GM15510 (cell line): ENCODE results near the gene CDH7.

Experiments used
- POLR2A ChIP-seq: IDR thresholded peaks from 3 replicates; pipeline ENCODE4 v1.6.1; 2011; ENCODE audit warnings: borderline replicate concordance; ENCODE audit not compliant: insufficient read length; ENCODE audit errors: extremely low read depth

Gene CDH7

DNA sequence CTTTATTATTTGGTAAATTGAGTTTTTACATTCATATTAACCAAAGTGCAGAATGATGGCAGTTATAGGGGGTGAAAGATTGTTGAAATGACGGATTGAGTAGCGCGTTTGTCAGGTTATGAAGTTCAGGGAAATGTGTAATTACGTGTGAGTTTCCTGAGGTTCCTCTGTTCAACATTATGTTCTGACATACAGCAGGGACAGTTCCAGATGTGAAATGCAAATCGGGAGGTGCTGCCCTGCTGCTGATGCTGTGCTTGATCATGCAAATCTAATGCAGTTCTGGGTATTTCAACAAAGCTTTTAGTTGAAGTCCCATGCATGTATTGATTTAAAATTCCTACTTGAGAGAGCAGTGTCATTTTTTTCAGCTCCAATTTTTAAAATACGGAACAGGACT, 57.9 kb downstream of the CDH7 start:
- TF ChIP-seq POLR2A = no peak

DNA sequence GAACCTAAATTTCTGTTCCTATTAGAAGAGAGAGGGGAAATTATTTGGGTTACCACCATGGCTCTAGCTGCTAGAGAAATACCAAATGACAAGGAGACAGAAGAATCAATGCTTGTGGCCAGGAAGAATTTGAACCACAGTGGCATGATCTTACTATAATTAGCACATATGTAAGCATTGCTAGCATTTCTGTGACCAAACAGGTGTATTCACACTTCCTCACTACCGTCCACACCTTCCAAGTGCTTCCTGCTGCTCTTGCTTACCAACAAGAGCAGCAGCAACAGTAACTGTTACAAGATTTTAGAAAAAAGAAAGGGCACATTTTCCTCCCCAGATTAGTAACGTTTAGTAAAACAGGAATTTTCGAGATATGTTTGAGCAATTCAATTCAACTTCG, 60.5 kb downstream of the CDH7 start:
- TF ChIP-seq POLR2A = no peak

DNA sequence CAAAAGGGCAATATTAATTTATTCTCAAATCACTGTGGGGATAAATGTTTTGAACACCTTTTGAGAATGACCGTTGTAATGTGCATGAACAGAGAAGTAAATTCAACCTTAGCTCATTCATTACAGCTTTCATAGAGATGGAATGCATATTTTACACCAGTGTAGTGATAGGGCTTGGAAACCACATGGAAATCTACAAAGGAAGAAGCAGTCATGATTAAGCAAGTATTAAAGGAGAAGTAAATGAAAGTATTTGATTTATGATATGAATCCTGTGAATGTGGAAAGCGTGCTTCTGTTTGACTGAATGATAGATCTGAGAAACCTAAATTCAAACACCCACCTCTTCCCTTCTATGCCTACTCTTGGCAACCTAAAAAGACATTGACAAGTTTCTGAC, 64.7 kb downstream of the CDH7 start:
- no peak for TF ChIP-seq POLR2A

DNA sequence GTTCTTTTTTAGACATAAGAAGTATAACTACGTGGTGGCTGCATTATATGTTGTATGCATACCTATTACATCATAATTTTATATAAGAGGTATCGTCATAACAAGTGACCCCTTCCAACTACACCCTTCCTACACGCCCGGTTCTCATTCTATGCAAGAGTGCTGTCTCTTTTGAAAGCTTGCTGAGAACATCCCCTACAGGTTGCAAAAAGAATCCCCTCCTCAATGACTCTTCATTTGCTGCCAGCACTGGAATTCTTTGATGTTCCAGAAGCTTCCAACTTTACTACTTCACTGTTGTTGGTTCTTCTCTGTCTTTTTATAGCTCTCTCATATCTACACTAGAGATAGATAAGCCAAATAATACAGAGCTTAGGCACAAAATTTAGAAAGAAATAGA, 66.4 kb downstream of the CDH7 start:
- no peak for TF ChIP-seq POLR2A

DNA sequence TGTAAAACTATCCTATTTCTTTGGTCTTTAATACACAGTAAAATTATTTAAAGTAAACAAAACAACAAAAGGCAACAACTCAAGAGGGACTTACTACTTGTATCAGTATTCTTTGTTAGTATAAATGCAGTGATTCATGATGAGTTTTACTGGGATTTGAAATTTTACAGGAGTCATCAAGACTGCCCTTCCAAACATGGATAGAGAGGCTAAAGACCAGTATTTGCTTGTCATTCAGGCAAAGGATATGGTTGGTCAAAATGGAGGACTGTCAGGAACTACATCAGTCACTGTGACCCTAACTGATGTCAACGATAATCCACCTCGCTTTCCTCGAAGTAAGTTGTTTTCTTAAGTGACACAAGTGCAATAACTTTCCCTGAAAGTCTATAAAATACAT, 71.1 kb downstream of the CDH7 start:
- TF ChIP-seq POLR2A = no peak

DNA sequence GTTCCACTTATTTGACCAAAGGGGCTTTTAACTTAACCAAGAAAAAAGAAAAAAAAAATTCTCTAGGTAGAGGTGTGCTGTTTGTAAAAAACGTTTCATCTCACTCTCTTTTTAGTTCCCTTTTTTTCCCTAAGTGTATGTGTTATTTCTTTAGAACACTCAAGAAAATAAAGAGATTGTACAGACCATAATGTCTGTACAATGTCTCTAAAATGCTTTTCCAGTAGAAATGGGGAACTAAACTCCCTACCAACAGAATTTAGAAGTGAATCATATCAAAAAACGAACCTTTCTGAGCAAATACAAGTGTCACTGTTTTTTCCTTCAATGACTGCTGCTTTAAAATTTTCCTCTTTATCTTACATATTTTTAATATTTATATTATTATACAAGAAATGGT, 72.0 kb downstream of the CDH7 start:
- no peak for TF ChIP-seq POLR2A

DNA sequence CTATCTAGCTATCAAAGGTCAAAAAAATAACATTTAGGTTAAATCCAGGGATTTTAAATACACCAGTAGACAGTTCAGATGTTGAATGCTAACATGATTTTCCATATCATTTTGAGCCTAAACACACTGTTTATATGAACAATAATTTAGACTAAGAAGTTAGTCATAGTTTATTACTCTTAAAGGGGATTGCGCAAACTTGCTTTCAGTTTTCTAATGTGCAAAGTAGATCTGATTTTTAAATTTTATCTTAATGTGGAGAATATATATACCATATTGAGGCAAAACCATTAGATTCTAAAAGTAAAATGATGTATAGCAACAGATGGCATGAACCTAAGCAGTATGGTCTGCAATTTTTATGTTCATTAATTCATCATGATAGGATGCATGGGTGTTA, 76.6 kb downstream of the CDH7 start:
- no peak for TF ChIP-seq POLR2A

DNA sequence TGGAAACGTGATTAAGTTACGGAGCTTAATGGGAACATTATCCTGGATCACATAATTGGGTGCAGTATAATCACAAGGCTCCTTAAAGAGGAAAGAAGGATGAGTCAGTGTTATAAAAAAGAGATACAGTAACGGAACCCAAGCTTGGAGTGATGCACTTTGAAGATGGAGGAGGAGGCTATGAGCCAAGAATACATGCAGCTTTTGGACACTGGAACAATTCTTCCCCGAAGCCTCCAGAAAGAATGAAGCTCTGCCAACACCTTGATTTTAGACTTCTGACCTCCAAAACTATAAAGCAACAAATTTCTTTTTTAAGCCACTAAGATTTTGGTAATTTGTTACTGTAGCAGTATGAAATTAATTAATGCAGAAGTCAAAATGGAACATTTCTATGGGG, 85.1 kb downstream of the CDH7 start:
- TF ChIP-seq POLR2A = no peak

DNA sequence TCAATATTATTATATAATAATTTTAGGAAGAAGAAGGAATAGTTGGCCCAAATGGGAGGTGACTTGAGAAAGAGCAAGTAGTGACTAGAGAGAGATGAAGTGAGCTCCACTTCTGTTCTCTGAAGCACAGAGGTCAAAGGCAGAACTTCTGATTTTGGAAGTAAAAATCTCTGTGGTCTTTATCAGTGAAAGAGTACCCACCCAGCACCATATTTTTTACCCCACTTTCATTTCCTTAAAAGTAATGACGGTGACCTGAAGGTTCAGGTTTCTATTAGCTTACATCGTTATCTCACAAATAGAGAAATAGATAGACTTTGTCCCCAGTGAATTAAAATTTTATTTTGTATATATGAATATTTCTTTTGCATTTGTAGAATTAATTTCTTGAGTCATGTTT, 95.3 kb downstream of the CDH7 start:
- no peak for TF ChIP-seq POLR2A

DNA sequence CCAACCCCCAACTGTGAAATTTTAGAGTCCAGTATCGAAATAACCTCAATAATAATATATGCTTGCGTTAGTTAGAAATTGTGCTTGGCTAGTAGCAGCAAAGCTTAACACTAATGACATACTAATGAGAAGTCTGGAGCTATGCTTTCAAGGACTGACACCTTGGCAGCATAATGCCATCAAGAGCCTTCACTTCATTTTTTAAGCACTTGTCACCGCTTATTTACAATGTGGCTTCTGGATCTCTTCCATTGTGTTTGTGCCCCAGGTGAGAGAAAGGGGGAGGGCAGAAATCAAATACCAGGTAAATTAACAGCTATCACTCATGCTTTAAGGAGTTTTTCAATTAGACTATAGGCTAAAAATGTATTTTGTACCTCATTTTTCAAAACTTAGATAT, 101.5 kb downstream of the CDH7 start:
- no peak for TF ChIP-seq POLR2A

DNA sequence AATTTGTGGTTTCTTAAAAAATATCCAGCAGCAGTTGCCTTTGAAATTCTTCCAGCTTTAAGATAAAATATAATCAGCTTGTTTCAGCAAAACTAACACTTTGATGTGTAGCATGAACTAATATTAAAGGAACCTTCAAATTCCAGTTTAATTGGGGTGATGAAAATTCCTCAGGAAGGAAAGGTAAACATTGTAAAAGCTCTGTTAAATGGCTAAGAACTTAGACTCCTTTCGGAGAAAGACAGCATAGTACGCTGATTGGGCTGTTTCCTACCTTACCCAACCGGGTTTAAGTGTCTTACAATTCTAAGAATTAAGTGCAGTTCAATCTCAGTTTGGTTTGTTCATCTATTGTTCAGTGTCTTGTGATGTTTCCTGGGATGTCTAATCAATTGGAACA, 108.3 kb downstream of the CDH7 start:
- TF ChIP-seq POLR2A = no peak

DNA sequence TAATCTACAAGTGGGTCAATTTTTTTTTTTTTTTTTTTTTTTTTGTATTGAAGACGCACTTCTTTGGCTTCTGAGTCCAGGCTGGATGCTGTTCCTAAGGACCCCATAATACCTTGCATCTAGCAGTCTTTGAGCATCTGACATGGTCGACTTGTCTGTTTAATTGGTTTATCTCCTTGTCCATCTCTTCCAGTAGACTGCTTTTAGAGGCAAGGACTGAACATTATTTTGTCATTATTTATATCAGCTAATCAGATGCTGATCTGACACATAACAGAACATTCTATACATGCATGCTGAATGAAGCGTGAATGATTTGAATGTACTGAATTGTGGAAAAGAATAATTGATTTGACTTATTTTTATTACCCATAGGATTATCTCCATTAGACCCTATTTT, 118.7 kb downstream of the CDH7 start:
- TF ChIP-seq POLR2A = no peak

DNA sequence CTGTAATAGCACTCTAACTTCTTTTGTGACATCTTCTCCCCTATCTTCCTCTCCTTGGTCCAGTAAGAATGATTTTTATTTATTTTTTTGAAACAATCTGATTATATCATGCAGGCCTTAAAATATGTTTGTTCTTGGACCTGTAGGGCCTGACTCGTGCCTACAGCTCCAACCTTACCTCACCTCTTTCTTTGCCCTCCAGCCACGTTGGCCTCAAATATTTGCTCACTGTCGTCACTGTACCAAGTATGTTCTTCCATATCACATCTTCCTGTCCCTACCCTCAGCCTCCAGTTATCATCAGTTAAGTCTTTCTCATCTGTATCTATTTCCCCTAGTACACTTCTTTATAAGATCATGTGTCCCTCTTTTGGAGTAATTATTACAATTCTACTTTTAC, 125.5 kb downstream of the CDH7 start:
- no peak for TF ChIP-seq POLR2A

DNA sequence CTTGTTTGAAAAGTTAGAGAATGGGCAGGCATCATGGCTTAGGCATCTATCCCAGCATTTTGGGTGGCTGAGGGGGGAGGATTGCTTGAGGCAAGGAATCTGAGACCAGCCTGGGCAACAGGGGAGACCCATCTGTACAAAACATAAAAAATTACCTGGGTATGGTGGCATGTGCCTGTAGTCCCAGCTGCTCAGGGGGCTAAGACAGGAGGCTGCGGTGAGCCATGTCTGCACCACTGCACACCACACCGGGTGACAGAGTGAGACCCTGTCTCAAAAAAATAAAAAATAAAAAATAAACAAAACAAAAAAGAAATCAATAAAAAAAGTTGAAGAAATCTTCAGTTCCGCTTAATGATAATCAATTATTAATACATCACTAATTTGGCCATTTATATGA, 146.5 kb downstream of the CDH7 start:
- TF ChIP-seq POLR2A = no peak

DNA sequence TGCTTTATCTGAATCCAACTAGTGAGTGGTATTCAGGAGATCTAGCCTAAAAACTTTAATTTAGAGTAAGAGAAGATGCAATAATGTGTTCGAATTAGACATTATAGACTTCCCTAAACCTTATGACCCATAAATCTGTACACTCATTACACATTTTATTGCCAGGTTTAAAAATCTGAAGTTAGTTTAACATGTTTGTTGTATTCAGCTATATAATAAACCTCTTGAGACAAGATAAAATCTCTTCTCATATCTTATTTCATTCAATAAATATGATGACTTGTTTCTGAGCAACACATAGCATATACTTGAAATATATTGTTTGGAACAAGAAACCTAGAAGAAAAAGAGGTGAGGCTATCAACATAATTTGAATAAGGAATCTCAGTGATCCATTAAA, 150.7 kb downstream of the CDH7 start:
- TF ChIP-seq POLR2A = no peak

DNA sequence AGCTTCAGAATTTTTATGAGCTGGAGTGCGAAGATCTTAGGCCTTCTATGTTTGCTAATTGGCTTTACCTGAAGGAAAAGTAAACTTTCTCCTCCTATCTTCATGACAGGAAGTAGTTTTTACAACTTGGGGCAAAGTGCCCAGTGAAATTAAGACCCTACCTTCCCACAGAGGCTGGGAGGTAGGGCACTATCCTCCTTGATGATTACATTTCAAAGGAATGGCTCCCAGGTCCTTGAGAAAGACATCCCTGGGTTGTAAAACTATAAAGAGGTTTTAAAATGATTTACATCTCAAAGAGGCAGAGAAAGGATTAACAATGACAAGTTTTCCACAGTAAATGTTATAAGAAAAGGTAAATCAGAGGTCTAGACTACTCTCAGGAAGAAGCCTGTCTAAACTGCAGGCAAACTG, 155.8 kb downstream of the CDH7 start:
- no peak for TF ChIP-seq POLR2A

DNA sequence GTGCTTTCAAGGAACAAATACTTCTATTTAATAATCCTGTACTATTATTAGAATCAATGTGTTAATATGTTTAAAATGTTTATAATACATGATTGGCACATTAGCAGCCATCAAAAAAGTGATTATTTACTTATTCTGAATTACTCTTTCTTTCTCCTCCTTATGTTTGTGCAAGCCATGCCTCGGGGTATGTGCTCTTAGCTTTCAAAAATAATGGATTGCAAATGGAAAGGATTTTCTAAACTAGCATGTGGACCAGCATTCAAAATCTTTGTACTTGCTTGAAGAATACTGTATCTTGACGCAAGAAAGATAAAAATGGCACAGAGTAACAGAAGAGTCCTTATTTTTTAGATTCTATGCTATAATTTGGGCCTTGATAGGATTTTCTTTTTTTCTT, 156.5 kb downstream of the CDH7 start:
- TF ChIP-seq POLR2A = no peak
